HFFc6 (cell line): ENCODE measurements around the gene LGALS3. TPM values are rescaled to one million over a fixed set of nuclear protein-coding genes. Genes with fewer than 3 reads are reported as not detected.
A peak's percentile ranks its signal among the peaks of the same experiment; 100 is the strongest.

Experiments
- DNase-seq: peaks from one replicate; pipeline ENCODE4 v3.0.0-alpha.2; 2018
- H3K27ac Mint-ChIP-seq: 2 replicates; pipeline ENCODE4 v1.8.0; 2020; ENCODE audit warnings: mild to moderate bottlenecking, mixed read lengths
- H3K27me3 Mint-ChIP-seq: 2 replicates; pipeline ENCODE4 v1.8.0; 2021; ENCODE audit warnings: mild to moderate bottlenecking, moderate library complexity, mixed read lengths; ENCODE audit not compliant: insufficient read depth
- H3K36me3 Mint-ChIP-seq: 2 replicates; pipeline ENCODE4 v1.8.0; 2021; ENCODE audit warnings: low read depth, mixed read lengths
- H3K4me1 Mint-ChIP-seq: 2 replicates; pipeline ENCODE4 v1.8.0; 2020; ENCODE audit warnings: low read depth, mixed read lengths
- H3K4me3 Mint-ChIP-seq: 2 replicates; pipeline ENCODE4 v1.8.0; 2020; ENCODE audit warnings: mild to moderate bottlenecking, moderate library complexity, mixed read lengths
- H3K9me3 Mint-ChIP-seq: 2 replicates; pipeline ENCODE4 v1.8.0; 2020; ENCODE audit warnings: mild to moderate bottlenecking, mixed read lengths
- total RNA-seq, 6 experiments: library from RNA; stranded (reverse); fragmentation: NEBNext Ultra II Directional; extraction: Animal tissue kit (Norgen Biotek cat#: 25700); gene quantifications; 2 replicates in 1 of 6; 3 replicates in 5 of 6; pipeline ENCODE4 v1.2.3, GENCODE V29; 2021
- TF ChIP-seq, protein P1 (sequence below): fragments of 200-600 bp; sonication (generic); IDR thresholded peaks from 2 replicates; pipeline ENCODE4 v1.5.0; 2021; ENCODE audit warnings: antibody characterized with exemption, mild to moderate bottlenecking

Gene LGALS3
- total RNA-seq, 6 experiments from 2014 or later, result 70.1 to 83.0 (median 74.7) TPM

DNA sequence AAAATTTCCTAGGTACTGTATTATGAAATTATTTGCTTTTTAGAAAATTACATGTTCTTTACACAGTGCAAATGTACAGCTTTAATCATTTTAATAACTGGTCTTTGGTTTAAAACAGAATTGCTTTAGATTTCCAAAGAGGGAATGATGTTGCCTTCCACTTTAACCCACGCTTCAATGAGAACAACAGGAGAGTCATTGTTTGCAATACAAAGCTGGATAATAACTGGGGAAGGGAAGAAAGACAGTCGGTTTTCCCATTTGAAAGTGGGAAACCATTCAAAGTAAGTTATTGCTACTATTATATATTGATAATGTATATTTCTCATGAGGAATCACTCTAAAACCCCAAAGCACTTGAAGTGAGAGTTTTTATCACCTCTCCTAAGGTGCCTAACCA lies 13.4 kb downstream of the LGALS3 start:
- H3K27ac Mint-ChIP-seq, result no peak overlapping the region

DNA sequence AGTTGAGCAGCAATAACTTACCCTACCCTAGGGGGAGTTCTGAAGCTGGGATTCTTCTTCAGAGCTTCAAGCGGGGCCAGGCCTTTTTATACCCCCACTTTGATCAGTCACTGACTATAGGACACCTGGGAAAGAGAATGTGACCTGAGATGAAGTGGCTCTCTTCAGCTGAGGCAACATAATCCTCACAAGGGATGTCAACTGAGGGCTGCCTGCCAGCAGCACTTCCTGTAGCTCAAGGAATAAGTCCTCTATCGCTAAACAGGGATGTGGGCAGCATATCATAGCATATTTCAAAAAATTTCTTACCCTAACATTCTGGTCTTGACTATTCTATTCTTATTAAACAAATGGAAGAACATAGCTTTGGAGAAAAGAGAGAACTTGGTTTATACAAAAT lies 17.4 kb downstream of the LGALS3 start:
- Mint-ChIP-seq H3K9me3 (no peaks in the 10 kb centered on the region), H3K27me3 (no peaks in the 10 kb centered on the region), H3K36me3 (peaks cover 20% of the 10 kb centered on the region), H3K27ac (no peak overlapping the region), H3K4me3 (no peak overlapping the region), H3K4me1 (peaks cover 4% of the 10 kb centered on the region)
- TF ChIP-seq, protein P1, sequence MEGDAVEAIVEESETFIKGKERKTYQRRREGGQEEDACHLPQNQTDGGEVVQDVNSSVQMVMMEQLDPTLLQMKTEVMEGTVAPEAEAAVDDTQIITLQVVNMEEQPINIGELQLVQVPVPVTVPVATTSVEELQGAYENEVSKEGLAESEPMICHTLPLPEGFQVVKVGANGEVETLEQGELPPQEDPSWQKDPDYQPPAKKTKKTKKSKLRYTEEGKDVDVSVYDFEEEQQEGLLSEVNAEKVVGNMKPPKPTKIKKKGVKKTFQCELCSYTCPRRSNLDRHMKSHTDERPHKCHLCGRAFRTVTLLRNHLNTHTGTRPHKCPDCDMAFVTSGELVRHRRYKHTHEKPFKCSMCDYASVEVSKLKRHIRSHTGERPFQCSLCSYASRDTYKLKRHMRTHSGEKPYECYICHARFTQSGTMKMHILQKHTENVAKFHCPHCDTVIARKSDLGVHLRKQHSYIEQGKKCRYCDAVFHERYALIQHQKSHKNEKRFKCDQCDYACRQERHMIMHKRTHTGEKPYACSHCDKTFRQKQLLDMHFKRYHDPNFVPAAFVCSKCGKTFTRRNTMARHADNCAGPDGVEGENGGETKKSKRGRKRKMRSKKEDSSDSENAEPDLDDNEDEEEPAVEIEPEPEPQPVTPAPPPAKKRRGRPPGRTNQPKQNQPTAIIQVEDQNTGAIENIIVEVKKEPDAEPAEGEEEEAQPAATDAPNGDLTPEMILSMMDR, result no peak
- no peak for DNase-seq

More for the DNA sequence above, 13.4 kb downstream of the LGALS3 start:
- Mint-ChIP-seq H3K4me3 (no peak overlapping the region), H3K36me3 (peaks cover 46% of the 10 kb centered on the region), H3K9me3 (no peaks in the 10 kb centered on the region), H3K4me1 (peaks cover 3% of the 10 kb centered on the region), H3K27me3 (peaks cover 3% of the 10 kb centered on the region; the same call in 1 of the 2 replicates)
- TF ChIP-seq, protein P1, result no peak
- DNase-seq, result no peak

DNA sequence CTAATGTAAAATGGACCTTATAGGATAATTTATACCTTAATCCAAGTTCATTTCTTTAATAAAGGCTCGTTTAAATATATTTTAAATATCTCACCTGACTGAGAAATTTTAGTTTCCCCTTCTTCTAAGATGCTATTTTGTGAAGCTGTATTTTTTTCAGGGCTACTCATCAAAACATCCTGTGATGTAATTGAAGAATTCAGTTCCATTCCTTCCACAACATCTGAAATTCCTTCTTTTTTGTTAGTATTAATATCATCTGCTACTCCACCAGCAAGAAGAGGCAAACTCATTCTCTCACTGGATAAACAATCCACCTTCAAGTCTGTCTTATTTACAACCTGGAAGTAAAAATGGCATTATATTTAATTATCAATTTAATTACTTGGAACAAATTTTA lies 22.5 kb downstream of the LGALS3 start:
- TF ChIP-seq, protein P1, result no peak
- no peak for DNase-seq
- Mint-ChIP-seq H3K27ac (no peak overlapping the region; the same call in 1 of the 2 replicates), H3K27me3 (no peaks in the 10 kb centered on the region), H3K9me3 (no peaks in the 10 kb centered on the region), H3K4me1 (peaks cover 17% of the 10 kb centered on the region), H3K36me3 (peaks cover 6% of the 10 kb centered on the region; the same call in 1 of the 2 replicates), H3K4me3 (no peak overlapping the region)

DNA sequence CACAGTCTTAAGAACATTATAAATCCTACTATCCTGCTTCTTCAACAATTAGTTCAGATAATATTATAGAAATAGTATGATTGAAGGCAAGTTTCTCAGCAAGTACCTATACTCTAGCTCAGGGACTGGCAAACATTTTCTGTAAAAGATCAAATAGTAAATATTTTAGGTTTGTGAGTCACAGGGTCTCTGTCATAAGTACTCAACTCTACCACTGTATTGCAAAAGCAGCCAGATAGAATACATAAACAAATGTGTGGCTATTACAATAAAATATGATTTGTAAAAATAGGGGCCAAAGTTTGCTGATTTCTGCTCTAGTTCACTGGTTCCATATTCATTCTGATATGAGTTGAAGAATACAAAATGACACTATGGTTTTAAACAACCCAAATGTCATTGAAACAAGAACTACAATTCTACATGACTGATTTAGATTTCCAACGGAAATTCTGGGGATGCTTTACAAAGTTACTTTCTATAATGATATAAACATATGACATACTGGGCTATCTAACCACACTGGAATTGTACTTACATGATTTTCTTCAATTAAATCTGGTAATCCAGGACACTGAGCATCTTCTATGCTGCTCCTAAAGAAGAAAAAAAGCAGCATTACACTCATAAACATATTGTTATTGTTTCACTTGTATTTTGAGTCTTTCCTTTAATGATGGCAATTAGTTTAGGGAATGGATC lies 23.2 kb downstream of the LGALS3 start:
- H3K27ac Mint-ChIP-seq, result 0 out of 2 replicates have a peak overlapping the region, but pooled peaks have one; percentile 27
- no peaks in the 10 kb centered on the region for H3K9me3 Mint-ChIP-seq
- peaks cover 17% of the 10 kb centered on the region for H3K4me1 Mint-ChIP-seq
- no peak overlapping the region for H3K4me3 Mint-ChIP-seq
- H3K36me3 Mint-ChIP-seq, result peaks cover 6% of the 10 kb centered on the region; the same call in 1 of the 2 replicates
- no peaks in the 10 kb centered on the region for H3K27me3 Mint-ChIP-seq
- peak; percentile 10 for DNase-seq
- TF ChIP-seq, protein P1, result no peak

DNA sequence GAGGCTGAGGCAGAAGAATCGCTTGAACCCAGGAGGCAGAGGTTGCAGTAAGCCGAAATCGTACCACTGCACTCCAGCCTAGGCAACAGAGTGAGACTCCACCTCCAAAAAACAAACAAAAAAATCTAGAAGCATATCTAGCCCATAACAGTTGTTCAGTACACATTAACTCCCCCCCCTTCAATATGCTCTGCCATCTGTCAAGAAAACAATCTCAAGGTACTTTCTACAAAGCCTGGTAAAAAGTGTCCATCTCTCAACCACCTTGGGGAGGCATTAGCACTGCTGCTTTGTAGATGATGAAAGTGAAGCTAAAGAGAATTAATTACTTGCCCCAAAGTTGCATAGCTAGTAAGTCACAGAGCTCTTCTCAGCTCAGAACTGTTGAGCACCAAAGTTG lies 24.9 kb downstream of the LGALS3 start:
- H3K27ac Mint-ChIP-seq, result no peak overlapping the region

More for the DNA sequence above, 24.9 kb downstream of the LGALS3 start:
- Mint-ChIP-seq H3K9me3 (no peaks in the 10 kb centered on the region), H3K4me3 (no peak overlapping the region), H3K36me3 (peaks cover 6% of the 10 kb centered on the region; the same call in 1 of the 2 replicates), H3K27me3 (no peaks in the 10 kb centered on the region), H3K4me1 (peaks cover 17% of the 10 kb centered on the region)
- DNase-seq, result no peak
- TF ChIP-seq, protein P1, result no peak
